UCSD-AML1 (cell line): ENCODE data around the gene ZNF205.
A peak's percentile ranks its signal among the peaks of the same experiment; 100 is the strongest.

Experiments
- DNase-seq: peaks from one replicate; lab custom pipeline; 2025; ENCODE audit not compliant: unreplicated experiment; lab: John Stamatoyannopoulos, UW

Gene ZNF205

GRCh38 chr16:3084969-3085670, 27.3 kb upstream of the ZNF205 start:
- DNase-seq, result no peak

- no peak for DNase-seq
These were observed 26.4 kb upstream of the ZNF205 start for GRCh38 chr16:3085868-3086595.

GRCh38 chr16:3086596-3087242, 25.7 kb upstream of the ZNF205 start:
- peak; percentile 74 for DNase-seq

DNA sequence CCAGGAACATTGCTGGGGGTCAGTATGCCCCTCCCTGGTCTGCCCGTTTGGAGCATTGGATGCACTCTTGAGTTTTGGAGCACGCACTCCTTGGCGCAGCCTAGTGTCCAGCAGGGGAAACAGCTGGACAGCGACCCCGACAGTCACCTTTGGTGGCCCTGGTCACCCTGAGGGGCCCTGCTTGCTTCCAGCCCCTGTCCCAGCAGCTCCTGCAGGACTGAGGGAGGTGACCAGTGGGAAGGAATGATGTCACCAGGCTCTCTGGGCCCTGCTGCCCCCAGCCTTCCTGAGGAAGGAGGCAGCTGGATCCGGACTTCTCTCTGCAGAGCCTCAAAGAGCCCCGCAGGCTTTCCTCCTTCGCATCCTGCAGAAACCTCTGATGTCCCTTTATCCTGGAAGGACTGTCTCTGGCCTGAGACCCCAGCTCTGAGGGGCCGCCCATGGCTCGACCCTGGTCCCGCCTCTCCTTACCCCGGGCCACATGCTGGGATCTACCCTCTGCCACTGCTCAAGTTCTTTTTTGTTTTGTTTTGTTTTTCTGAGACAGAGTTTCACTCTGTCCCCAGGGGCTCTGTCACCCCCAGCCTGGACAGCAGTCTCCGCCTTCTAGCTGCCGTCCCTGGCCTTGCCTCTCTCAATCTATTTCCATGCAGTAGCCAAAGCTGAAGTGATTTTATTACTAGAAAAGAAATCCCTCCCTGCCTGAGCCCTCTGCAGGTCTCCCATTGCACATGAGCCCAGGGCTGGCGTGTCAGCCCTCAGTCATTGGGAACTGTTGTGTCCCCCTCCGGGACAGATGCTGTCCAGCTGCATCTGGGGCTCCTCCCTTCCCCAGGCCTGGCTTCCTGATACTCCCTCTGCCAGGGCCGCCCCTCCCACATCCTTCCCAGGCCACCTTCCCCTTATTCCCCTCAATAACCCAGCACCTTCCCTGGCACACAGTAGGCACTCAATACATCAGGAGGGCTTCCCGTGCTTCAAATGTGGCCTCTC, 24.8 kb upstream of the ZNF205 start:
- peak; percentile 74 for DNase-seq

GRCh38 chr16:3088450-3088849, 23.9 kb upstream of the ZNF205 start:
- no peak for DNase-seq

DNA sequence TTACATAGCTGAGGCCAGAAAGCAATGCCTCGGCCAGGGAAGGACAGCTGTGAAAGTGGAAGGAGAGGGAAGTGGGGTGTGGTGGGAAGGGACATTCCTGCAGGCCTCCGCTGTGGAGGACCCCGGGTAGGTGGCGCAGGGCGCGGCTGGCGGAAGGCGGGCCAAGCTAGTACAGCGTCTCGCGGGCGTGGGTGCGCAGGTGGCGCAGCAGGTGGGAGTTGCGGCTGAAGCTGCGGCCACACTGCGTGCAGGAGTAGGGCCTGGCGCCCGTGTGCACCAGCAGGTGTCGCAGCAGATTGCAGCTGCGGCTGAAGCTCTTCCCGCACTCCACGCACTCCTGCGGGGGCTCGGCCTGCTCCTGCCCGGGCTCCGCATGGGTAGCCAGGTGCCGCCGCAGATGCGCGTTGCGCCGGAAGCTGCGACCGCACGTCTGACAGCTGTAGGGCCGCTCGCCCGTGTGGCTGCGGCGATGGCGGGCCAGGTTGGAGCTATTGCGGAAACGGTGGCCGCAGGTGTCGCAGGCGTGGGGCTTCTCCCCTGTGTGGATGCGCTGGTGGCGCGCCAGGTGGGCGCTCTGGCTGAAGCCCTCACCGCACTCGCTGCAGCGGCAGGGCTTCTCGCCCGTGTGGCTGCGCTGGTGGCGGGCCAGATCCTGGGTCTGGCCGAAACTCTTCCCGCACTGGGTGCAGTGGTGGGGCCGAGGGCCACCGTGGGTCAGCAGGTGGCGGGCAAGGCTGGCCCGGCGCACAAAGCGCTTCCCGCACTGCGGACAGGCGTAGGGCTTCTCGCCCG, 23.3 kb upstream of the ZNF205 start:
- no peak for DNase-seq

- no peak for DNase-seq
These were observed 22.4 kb upstream of the ZNF205 start for GRCh38 chr16:3089717-3090592.

- no peak for DNase-seq
These were observed 20.8 kb upstream of the ZNF205 start for GRCh38 chr16:3091551-3091950.

GRCh38 chr16:3092501-3092941, 19.9 kb upstream of the ZNF205 start:
- no peak for DNase-seq

DNA sequence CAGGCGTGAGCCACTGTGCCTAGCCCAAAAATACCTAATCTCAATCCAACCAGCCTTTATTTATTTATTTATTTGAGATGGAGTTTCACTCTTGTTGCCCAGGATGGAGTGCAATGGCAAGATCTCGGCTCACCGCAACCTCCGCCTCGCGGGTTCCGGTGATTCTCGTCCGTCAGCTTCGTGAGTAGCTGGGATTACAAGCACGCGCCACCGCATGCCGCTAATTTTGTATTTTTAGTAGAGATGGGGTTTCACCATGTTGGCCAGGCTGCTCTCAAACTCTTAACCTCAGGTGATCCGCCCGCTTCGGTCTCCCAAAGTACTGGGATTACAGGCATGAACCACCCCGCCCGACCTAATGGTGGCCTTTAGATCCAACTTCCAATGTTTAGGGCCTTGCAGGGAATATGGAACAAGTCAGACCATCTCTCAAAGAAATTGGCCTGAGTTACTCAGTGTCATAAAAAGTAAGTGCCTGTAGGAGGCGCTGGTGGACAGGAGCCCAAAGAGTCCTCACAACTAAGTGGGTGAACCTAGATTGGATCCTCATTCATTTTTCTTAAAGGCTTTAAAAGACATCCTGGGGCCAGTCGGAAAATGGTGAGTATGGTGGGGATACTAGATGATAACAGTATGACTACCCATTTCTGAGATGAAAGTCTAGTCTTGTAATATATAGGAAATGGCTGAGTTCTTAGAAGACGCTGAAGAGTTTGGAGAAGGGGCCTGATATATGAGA, 17.9 kb upstream of the ZNF205 start:
- DNase-seq, result peak; percentile 26

DNA sequence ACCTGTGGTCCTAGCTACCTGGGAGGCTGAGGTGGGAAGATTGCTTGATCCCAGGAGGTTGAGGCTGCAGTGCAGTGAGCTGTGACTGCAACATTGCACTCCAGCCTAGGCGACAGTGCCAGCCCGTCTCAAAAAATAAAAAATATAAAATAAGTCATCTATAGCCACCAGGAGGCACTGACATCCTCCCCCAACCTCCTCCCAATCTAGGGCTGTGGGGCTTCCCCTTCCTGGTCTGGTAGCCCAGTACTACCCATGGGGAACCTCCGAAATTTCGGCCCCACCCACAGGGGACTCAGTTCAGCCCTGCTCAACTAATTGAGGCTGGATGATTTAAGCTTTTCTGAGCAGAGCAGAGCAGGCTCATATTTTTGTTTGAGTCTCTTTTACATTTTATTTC, 16.5 kb upstream of the ZNF205 start:
- DNase-seq, result peak; percentile 44

DNA sequence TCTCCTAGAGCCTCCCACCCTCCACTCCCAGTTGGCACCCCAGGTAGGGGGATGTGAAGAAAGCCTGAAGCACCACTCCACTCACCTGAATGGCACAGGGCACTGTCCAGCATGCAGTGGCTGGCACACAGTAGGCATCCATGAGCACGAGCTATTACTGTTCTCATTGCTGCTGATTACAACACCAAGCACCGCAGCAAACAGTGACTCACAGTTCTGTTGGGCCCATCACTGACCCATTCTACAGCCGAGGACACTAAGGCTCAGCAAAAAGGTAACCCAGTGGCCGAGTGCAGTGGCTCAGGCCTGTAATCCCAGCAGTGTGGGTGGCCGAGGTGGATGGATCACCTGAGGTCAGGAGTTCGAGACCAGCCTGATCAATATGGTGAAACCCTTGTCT, 16.0 kb upstream of the ZNF205 start:
- DNase-seq, result no peak

DNA sequence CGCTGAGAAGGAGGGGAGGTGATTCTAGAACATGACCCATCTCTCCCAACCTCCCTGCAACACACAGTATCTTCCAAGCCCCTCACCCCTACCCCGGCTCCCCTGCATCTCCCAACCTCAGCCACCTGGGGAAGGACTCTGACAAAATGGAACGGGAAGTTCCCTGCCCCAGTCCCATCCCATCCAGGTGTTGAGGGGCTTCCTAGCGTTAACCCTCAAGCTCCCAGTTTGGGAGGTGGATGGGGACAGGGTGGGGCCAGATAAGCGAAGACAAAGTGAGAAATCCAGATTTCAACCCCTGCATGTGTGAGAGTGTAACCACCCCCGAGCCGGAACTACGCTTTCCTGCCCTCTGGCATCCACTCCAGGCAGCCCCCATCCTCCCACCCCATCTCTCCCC, 15.1 kb upstream of the ZNF205 start:
- no peak for DNase-seq

- DNase-seq, result no peak
These were observed 13.7 kb upstream of the ZNF205 start, which contains the start of gene ZSCAN10 for GRCh38 chr16:3098459-3099394. Gene ZSCAN10, minus strand, starts transcription at chr16:3099294. Its CDS starts 6,357 bp downstream, at chr16:3092937.

DNA sequence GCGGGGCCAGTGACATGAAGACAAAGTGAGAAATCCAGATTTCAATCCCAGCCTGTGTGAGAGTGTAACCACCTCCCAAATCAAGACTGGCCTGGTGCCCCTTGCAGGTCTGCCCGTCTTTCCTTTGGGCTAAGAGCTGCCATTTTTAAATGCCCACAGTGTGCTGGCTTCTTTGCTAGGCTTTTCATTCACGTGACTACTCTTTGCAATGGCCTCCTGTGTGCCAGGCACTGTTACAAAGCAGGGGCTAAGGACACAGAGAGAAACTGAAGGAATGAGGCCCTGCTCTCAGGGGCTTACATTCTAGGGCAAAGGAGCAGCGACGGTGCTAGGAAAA, 13.0 kb upstream of the ZNF205 start:
- DNase-seq, result no peak

- peak; percentile 96 for DNase-seq
These were observed 12.5 kb upstream of the ZNF205 start for GRCh38 chr16:3099732-3100499.
